RWPE1 (cell line): ENCODE results near the gene CST5.
"Not testable (repeated sequence)": the region's sequence is repeated elsewhere in the genome, so short reads cannot be mapped to it uniquely, and the experiment has no call there.

Experiments used
- CTCF ChIA-PET: fragments of 350-600 bp; sonication (Branson Sonifier 250); formaldehyde crosslinking; extraction: SDS; loops from one replicate; lab custom pipeline; 2021; lab: Yijun Ruan, JAX
- POLR2A ChIA-PET: fragments of 400-600 bp; formaldehyde crosslinking; extraction: SDS; loops from one replicate; lab custom pipeline; 2020; ENCODE audit warnings: antibody characterized with exemption; ENCODE audit not compliant: low non-redundant PET; lab: Yijun Ruan, JAX
- DNase-seq: peaks from one replicate; pipeline ENCODE4 v3.0.0; 2012; ENCODE audit warnings: low spot score
- H3K27ac ChIP-seq: fragments of 450-650 bp; 2 replicates; pipeline ENCODE4 v1.5.1; 2017
- CTCF ChIP-seq: fragments of 450-650 bp; conservative IDR thresholded peaks from 2 replicates; pipeline ENCODE4 v1.5.1; 2017; ENCODE audit warnings: low read depth, mild to moderate bottlenecking

The CST5 gene

GRCh38 chr20:23856736-23857135, 22.8 kb downstream of the CST5 start:
- H3K27ac ChIP-seq, result no peak overlapping the region
- no peak for DNase-seq
- TF ChIP-seq CTCF, result no peak
- ChIA-PET POLR2A (no interaction called here), CTCF (interaction anchor here (0.6 kb wide), 1 partner anchor 1270 kb away, joined by 3 read pairs; no protein-coding TSS in a partner anchor)

- DNase-seq, result no peak
- no peak overlapping the region for H3K27ac ChIP-seq
- no peak for TF ChIP-seq CTCF
- ChIA-PET CTCF (no interaction called here), POLR2A (no interaction called here)
Observed at GRCh38 chr20:23856226-23856625, 23.3 kb downstream of the CST5 start.

GRCh38 chr20:23841693-23842092, 37.9 kb downstream of the CST5 start:
- DNase-seq, result no peak
- no peak for TF ChIP-seq CTCF
- no peak overlapping the region for H3K27ac ChIP-seq
- ChIA-PET CTCF (no interaction called here), POLR2A (no interaction called here)

- ChIA-PET CTCF (no interaction called here), POLR2A (no interaction called here)
- no peak for TF ChIP-seq CTCF
Observed at GRCh38 chr20:23835716-23836115, 43.8 kb downstream of the CST5 start.

GRCh38 chr20:23832775-23833513, 46.6 kb downstream of the CST5 start:
- no peak for TF ChIP-seq CTCF
- no peak for DNase-seq
- ChIA-PET CTCF (no interaction called here), POLR2A (no interaction called here)
- no peak overlapping the region for H3K27ac ChIP-seq

More at GRCh38 chr20:23835716-23836115, 43.8 kb downstream of the CST5 start:
- H3K27ac ChIP-seq, result no peak overlapping the region
- no peak for DNase-seq

- H3K27ac ChIP-seq, DNase-seq, CTCF ChIA-PET, POLR2A ChIA-PET: not testable (repeated sequence)
Observed at GRCh38 chr20:23831961-23832360, 47.6 kb downstream of the CST5 start.

GRCh38 chr20:23826541-23827021, 53.0 kb downstream of the CST5 start, which contains the start of gene CST2:
Gene CST2 (minus strand): TSS chr20:23826729. CDS start chr20:23826660, 69 bp downstream.
- ChIA-PET POLR2A (no interaction called here), CTCF (interaction anchor here (0.7 kb wide), 2 partner anchors 38 to 333 kb away, joined by 3 to 4 read pairs; no protein-coding TSS in a partner anchor)
- no peak within 1 kb of the TSS for H3K27ac ChIP-seq
- DNase-seq, result no peak
- no peak for TF ChIP-seq CTCF
